ENCODE results near the gene TAS1R1. TPM values are rescaled to one million over a fixed set of nuclear protein-coding genes. Genes with fewer than 3 reads are reported as not detected.

Gene TAS1R1
- total and polyA plus RNA-seq, 2 experiments from 2014 or later: not detected

DNA sequence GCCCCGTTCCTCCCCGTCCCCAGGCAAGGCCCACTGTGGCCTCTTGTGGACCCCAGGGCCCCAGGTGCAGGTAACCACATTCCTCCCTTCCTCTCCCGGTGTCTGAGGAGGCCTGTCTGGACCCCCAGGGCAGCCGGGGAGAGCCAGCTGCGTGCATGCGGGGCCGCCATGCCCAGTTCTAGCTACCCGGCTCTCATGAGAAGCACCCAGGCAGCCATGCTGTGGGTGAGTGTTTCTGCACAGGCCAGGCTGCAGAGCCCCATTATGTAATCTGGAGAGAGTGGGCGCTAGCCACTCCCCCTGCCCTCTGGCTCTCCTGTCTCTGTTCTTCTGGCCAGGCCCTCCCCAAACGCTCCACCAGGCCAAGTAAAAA is 45.2 kb upstream of the TAS1R1 start:
- Histone ChIP-seq H3K9ac (no peak overlapping the region), H3K27ac (no peak overlapping the region), H3K4me2 (ENCODE audit: unreplicated experiment) (no peak overlapping the region), H3K79me2 (ENCODE audit: insufficient read depth) (no peaks in the 10 kb centered on the region), H3K9me3 (ENCODE audit: low read depth) (no peaks in the 10 kb centered on the region), H4K20me1 (ENCODE audit: insufficient read depth) (no peaks in the 10 kb centered on the region), H3F3A (ENCODE audit: insufficient read depth) (no peaks in the 10 kb centered on the region), H2AFZ (no peak overlapping the region), H3K4me3 (no peak overlapping the region), H3K27me3 (replicated peaks; ENCODE audit: insufficient read depth) (no peaks in the 10 kb centered on the region), H3K36me3 (ENCODE audit: low read depth) (no peaks in the 10 kb centered on the region), H3K4me1 (ENCODE audit: insufficient read depth) (no peaks in the 10 kb centered on the region), H3K9me2 (ENCODE audit: insufficient read depth) (no peaks in the 10 kb centered on the region)
- WGBS, 2 experiments (ENCODE audit: low coverage in 1 of 2, low lambda C conversion rate in 2 of 2, missing lambda C conversion rate in 2 of 2): 82 to 90% methylated on average over 9 to 10 of the region's 10 CpGs
- peak; percentile 29 for DNase-seq
- in situ Hi-C loops (cut with MboI): no loop called here
- TF ChIP-seq EZH2 (IDR thresholded peaks at IDR 0.05; ENCODE audit: insufficient read depth, poor library complexity, severe bottlenecking) (no peak), EZH2phosphoT487 (IDR thresholded peaks at IDR 0.05; ENCODE audit: insufficient read depth, low read depth) (no peak)

DNA sequence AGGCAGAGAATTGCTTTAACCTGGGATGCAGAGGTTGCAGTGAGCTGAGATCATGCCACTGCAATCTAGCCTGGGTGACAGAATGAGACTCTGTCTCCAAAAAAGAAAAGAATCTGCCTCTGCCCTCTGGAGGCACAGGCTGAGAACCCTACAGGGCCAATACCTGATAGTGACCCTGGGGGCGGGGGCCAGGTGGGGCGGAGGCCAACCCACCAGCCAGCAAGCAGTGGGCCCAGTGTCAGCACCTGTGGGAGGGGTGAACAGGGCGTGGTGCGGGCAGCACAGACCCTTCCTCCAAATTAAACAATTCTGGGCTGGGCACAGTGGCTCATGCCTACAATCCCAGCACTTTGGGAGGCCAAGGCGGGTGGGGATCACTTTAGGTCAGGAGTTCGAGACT is 44.6 kb upstream of the TAS1R1 start:
- H3K4me3 ChIP-seq: no peak overlapping the region
- H3K4me2 ChIP-seq (ENCODE audit: unreplicated experiment): no peak overlapping the region
- no peak overlapping the region for H3K27ac ChIP-seq
- no peaks in the 10 kb centered on the region for H4K20me1 ChIP-seq (ENCODE audit: insufficient read depth)
- TF ChIP-seq EZH2 (IDR thresholded peaks at IDR 0.05; ENCODE audit: insufficient read depth, poor library complexity, severe bottlenecking): no peak
- no peak for TF ChIP-seq EZH2phosphoT487 (IDR thresholded peaks at IDR 0.05; ENCODE audit: insufficient read depth, low read depth)
- H3K36me3 ChIP-seq (ENCODE audit: low read depth): no peaks in the 10 kb centered on the region
- no peaks in the 10 kb centered on the region for H3K9me2 ChIP-seq (ENCODE audit: insufficient read depth)
- no peaks in the 10 kb centered on the region for H3K27me3 ChIP-seq (replicated peaks; ENCODE audit: insufficient read depth)
- H3K79me2 ChIP-seq (ENCODE audit: insufficient read depth): no peaks in the 10 kb centered on the region
- no peak overlapping the region for H2AFZ ChIP-seq
- DNase-seq: no peak
- H3K9ac ChIP-seq: no peak overlapping the region
- no peaks in the 10 kb centered on the region for H3F3A ChIP-seq (ENCODE audit: insufficient read depth)
- no peaks in the 10 kb centered on the region for H3K9me3 ChIP-seq (ENCODE audit: low read depth)
- 0 out of 2 replicates have a peak, but pooled peaks cover 1% of the 10 kb centered on the region for H3K4me1 ChIP-seq (ENCODE audit: insufficient read depth)
- in situ Hi-C loops (cut with MboI): no loop called here
- 78 to 96% methylated on average over 5 to 6 of the region's 6 CpGs for WGBS, 2 experiments (ENCODE audit: low coverage in 1 of 2, low lambda C conversion rate in 2 of 2, missing lambda C conversion rate in 2 of 2)

DNA sequence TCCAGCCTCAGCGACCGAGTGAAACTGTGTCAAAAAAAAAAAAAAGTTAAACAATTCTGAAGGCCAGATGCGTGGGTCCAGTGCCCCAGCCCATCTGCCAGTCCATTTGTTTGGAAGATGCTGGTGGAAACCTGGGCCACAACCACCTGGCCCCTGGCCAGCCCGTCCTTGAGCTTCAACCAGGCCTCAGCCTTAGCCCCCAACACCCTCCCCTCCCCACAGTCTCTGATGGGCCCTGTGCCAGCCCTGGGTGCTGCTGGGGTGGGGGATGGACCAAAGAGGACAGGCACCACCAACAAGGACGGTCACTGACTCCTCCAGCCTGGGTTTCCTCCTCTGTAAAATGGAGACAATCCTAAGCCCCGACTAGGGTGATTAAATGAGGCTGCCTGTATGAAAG is 44.1 kb upstream of the TAS1R1 start:
- H3K9me2 ChIP-seq (ENCODE audit: insufficient read depth): no peaks in the 10 kb centered on the region
- no peak overlapping the region for H3K4me2 ChIP-seq (ENCODE audit: unreplicated experiment)
- DNase-seq: no peak
- H3F3A ChIP-seq (ENCODE audit: insufficient read depth): no peaks in the 10 kb centered on the region
- H3K36me3 ChIP-seq (ENCODE audit: low read depth): no peaks in the 10 kb centered on the region
- H3K4me1 ChIP-seq (ENCODE audit: insufficient read depth): peaks cover 7% of the 10 kb centered on the region; the same call in 1 of the 2 replicates
- no peak overlapping the region for H3K9ac ChIP-seq
- no peak overlapping the region for H3K4me3 ChIP-seq
- 65 to 78% methylated on average over 4 to 6 of the region's 6 CpGs for WGBS, 2 experiments (ENCODE audit: low coverage in 1 of 2, low lambda C conversion rate in 2 of 2, missing lambda C conversion rate in 2 of 2)
- H3K9me3 ChIP-seq (ENCODE audit: low read depth): no peaks in the 10 kb centered on the region
- no peaks in the 10 kb centered on the region for H4K20me1 ChIP-seq (ENCODE audit: insufficient read depth)
- no peak overlapping the region for H2AFZ ChIP-seq
- in situ Hi-C loops (cut with MboI): no loop called here
- no peaks in the 10 kb centered on the region for H3K27me3 ChIP-seq (replicated peaks; ENCODE audit: insufficient read depth)
- H3K79me2 ChIP-seq (ENCODE audit: insufficient read depth): no peaks in the 10 kb centered on the region
- TF ChIP-seq EZH2phosphoT487 (IDR thresholded peaks at IDR 0.05; ENCODE audit: insufficient read depth, low read depth) (no peak), EZH2 (IDR thresholded peaks at IDR 0.05; ENCODE audit: insufficient read depth, poor library complexity, severe bottlenecking) (no peak)
- no peak overlapping the region for H3K27ac ChIP-seq

DNA sequence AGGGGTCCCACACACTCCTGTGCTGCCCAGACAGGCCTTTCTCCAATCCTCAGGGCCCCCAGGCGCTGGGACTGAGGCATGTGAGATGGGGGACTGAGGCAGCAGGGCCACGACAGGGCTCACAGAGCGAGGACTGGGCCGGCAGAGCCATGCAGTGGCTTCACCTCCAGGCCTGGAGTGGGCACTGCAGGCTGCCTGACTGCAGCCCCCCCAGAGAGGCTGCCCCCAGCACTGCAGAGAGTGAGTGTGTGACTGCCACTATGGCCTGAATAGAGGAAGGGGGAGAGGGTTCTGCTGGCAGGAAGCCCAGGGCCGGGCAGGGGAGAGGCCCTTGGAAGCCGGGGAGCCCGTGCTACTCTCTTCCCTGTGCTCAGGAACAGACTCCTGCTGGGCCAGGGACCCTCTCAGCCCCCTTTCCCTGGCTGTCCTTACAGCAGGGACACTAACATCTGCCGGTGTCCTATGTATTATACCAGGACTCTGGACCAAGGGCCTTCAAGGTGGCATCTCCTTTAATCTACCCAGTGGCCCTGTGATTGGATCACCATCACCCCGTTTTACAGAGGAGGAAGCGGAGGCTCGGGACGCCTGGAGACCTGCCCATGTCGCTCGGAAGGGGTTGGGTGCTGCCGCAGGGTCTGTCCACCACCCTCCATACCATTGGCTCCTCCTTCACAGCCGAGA is 43.4 kb upstream of the TAS1R1 start:
- Histone ChIP-seq H2AFZ (no peak overlapping the region), H3K79me2 (ENCODE audit: insufficient read depth) (no peaks in the 10 kb centered on the region), H3K27ac (no peak overlapping the region), H3K9me2 (ENCODE audit: insufficient read depth) (no peaks in the 10 kb centered on the region), H3K4me2 (ENCODE audit: unreplicated experiment) (no peak overlapping the region), H3K9me3 (ENCODE audit: low read depth) (no peaks in the 10 kb centered on the region), H3K27me3 (replicated peaks; ENCODE audit: insufficient read depth) (no peaks in the 10 kb centered on the region), H3K36me3 (ENCODE audit: low read depth) (no peaks in the 10 kb centered on the region), H3K4me3 (no peak overlapping the region), H3K4me1 (ENCODE audit: insufficient read depth) (peaks cover 7% of the 10 kb centered on the region; the same call in 1 of the 2 replicates), H3K9ac (no peak overlapping the region), H4K20me1 (ENCODE audit: insufficient read depth) (no peaks in the 10 kb centered on the region), H3F3A (ENCODE audit: insufficient read depth) (no peaks in the 10 kb centered on the region)
- TF ChIP-seq EZH2phosphoT487 (IDR thresholded peaks at IDR 0.05; ENCODE audit: insufficient read depth, low read depth) (no peak), EZH2 (IDR thresholded peaks at IDR 0.05; ENCODE audit: insufficient read depth, poor library complexity, severe bottlenecking) (no peak)
- DNase-seq: no peak
- in situ Hi-C loops (cut with MboI): no loop called here
- 85 to 88% methylated on average over 16 of the region's 16 CpGs for WGBS, 2 experiments (ENCODE audit: low coverage in 1 of 2, low lambda C conversion rate in 2 of 2, missing lambda C conversion rate in 2 of 2)
